ENCODE results near the gene OR10J4. TPM values are rescaled to one million over a fixed set of nuclear protein-coding genes. Genes with fewer than 3 reads are reported as not detected.
"Not testable (repeated sequence)": the region's sequence is repeated elsewhere in the genome, so short reads cannot be mapped to it uniquely, and the experiment has no call there.

OR10J4 gene
- total RNA-seq, 4 donors from 2014 or later: not detected

- H3K36me3 ChIP-seq: no peaks in the 10 kb centered on the region
- H3K27me3 ChIP-seq: no peaks in the 10 kb centered on the region
- no peak for DNase-seq
- no peaks in the 10 kb centered on the region for H3K9me3 ChIP-seq
- no peak for TF ChIP-seq POLR2A (IDR thresholded peaks at IDR 0.05)
- no peak for TF ChIP-seq CTCF (IDR thresholded peaks at IDR 0.05)
- no peak for TF ChIP-seq EP300 (IDR thresholded peaks at IDR 0.05; ENCODE audit: low read depth)
- TF ChIP-seq POLR2AphosphoS5 (IDR thresholded peaks at IDR 0.05): no peak
- no peaks in the 10 kb centered on the region for H3K4me1 ChIP-seq
- no peak overlapping the region for H3K4me3 ChIP-seq
- in situ Hi-C loops (cut with MboI; ENCODE audit: low pct_ligation_motif_present in 1 of 4, low pct_unique_long_range_greater_than_20kb in 1 of 4, low sequenced_read_pairs in 3 of 4): no loop called here
- H3K27ac ChIP-seq: no peak overlapping the region
- intact Hi-C loops (cut with DNase I; ENCODE audit: low total_unique reads): no loop called here
Measured at GRCh38 chr1:159444511-159444910, 12.5 kb downstream of the OR10J4 start.

GRCh38 chr1:159448181-159448580, 16.2 kb downstream of the OR10J4 start:
- Histone ChIP-seq H3K27ac (no peak overlapping the region), H3K9me3 (peaks cover 0 to 5% of the 10 kb centered on the region in 2 donors), H3K4me1 (no peaks in the 10 kb centered on the region), H3K27me3 (no peaks in the 10 kb centered on the region), H3K36me3 (no peaks in the 10 kb centered on the region), H3K4me3 (no peak overlapping the region)
- intact Hi-C loops (cut with DNase I; ENCODE audit: low total_unique reads): no loop called here
- WGBS, 2 donors (ENCODE audit: low coverage in 1 of 2): 62 to 78% methylated on average over 1 of the region's 1 CpG
- DNase-seq: no peak
- TF ChIP-seq POLR2AphosphoS5 (IDR thresholded peaks at IDR 0.05) (no peak), POLR2A (IDR thresholded peaks at IDR 0.05) (no peak), EP300 (IDR thresholded peaks at IDR 0.05; ENCODE audit: low read depth) (no peak), CTCF (IDR thresholded peaks at IDR 0.05) (no peak)
- in situ Hi-C loops (cut with MboI; ENCODE audit: low pct_ligation_motif_present in 1 of 4, low pct_unique_long_range_greater_than_20kb in 1 of 4, low sequenced_read_pairs in 3 of 4): no loop called here

GRCh38 chr1:159449605-159450004, 17.6 kb downstream of the OR10J4 start:
- H3K4me1 ChIP-seq; H3K27me3 ChIP-seq; intact Hi-C loops (cut with DNase I; ENCODE audit: low total_unique reads); H3K9me3 ChIP-seq; H3K4me3 ChIP-seq; DNase-seq; H3K27ac ChIP-seq; in situ Hi-C loops (cut with MboI; ENCODE audit: low pct_ligation_motif_present in 1 of 4, low pct_unique_long_range_greater_than_20kb in 1 of 4, low sequenced_read_pairs in 3 of 4); H3K36me3 ChIP-seq: not testable (repeated sequence)
- WGBS, 2 donors (ENCODE audit: low coverage in 1 of 2): 100% methylated on average over 3 of the region's 23 CpGs; no CpG with 5 or more reads in 1 of the 2 donors

GRCh38 chr1:159459551-159459950, 27.5 kb downstream of the OR10J4 start:
- no peaks in the 10 kb centered on the region for H3K27me3 ChIP-seq
- 73 to 84% methylated on average over 2 of the region's 2 CpGs for WGBS, 2 donors (ENCODE audit: low coverage in 1 of 2)
- no peak overlapping the region for H3K27ac ChIP-seq
- no peak overlapping the region for H3K4me3 ChIP-seq
- in situ Hi-C loops (cut with MboI; ENCODE audit: low pct_ligation_motif_present in 1 of 4, low pct_unique_long_range_greater_than_20kb in 1 of 4, low sequenced_read_pairs in 3 of 4): no loop called here
- no peak for TF ChIP-seq CTCF (IDR thresholded peaks at IDR 0.05)
- no peak for TF ChIP-seq EP300 (IDR thresholded peaks at IDR 0.05; ENCODE audit: low read depth)
- no peak for TF ChIP-seq POLR2AphosphoS5 (IDR thresholded peaks at IDR 0.05)
- no peak for TF ChIP-seq POLR2A (IDR thresholded peaks at IDR 0.05)
- DNase-seq: no peak
- peaks cover 0 to 14% of the 10 kb centered on the region in 2 donors for H3K9me3 ChIP-seq
- H3K4me1 ChIP-seq: no peaks in the 10 kb centered on the region
- intact Hi-C loops (cut with DNase I; ENCODE audit: low total_unique reads): no loop called here
- H3K36me3 ChIP-seq: no peaks in the 10 kb centered on the region

- no peak overlapping the region for H3K27ac ChIP-seq
- TF ChIP-seq POLR2AphosphoS5 (IDR thresholded peaks at IDR 0.05): no peak
- peaks cover 0 to 14% of the 10 kb centered on the region in 2 donors for H3K9me3 ChIP-seq
- in situ Hi-C loops (cut with MboI; ENCODE audit: low pct_ligation_motif_present in 1 of 4, low pct_unique_long_range_greater_than_20kb in 1 of 4, low sequenced_read_pairs in 3 of 4) (no loop called here), intact Hi-C loops (cut with DNase I; ENCODE audit: low total_unique reads) (no loop called here)
- WGBS, 2 donors (ENCODE audit: low coverage in 1 of 2): 74 to 87% methylated on average over 3 of the region's 3 CpGs
- no peak for DNase-seq
- no peaks in the 10 kb centered on the region for H3K4me1 ChIP-seq
- H3K4me3 ChIP-seq: no peak overlapping the region
- H3K36me3 ChIP-seq: no peaks in the 10 kb centered on the region
- H3K27me3 ChIP-seq: no peaks in the 10 kb centered on the region
Measured at GRCh38 chr1:159465191-159465603, 33.2 kb downstream of the OR10J4 start.
